ENCODE results near the gene SSBP2.

Gene SSBP2

DNA sequence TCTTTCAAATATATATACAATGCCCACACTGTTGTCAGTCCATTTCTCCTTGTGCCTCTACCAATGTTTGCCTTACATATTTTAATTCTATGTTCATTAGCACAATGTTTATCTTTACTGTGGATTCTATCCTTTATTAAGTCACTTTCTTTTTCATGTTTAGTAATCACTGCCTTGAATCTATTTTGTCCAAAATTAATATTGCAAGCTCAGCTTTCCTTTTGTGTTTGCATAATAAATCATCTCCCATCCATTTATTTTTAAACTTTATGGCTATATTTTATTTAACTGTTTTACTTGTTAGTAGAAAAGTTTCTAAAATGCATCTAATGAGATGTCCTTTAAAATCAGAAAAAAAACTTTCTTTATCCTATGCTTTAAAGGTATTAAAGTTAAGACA lies 230.1 kb downstream of the SSBP2 start:
- Mint-ChIP-seq H3K27me3 (ENCODE audit: low read depth, poor library complexity) (no peaks in the 10 kb centered on the region), H3K4me3 (no peak overlapping the region), H3K36me3 (ENCODE audit: low read depth) (no peaks in the 10 kb centered on the region), H3K4me1 (peaks cover 4% of the 10 kb centered on the region), H3K27ac (no peak overlapping the region), H3K9me3 (no peaks in the 10 kb centered on the region)
- no peak for TF ChIP-seq CTCF (IDR thresholded peaks at IDR 0.05)
- DNase-seq: no peak

DNA sequence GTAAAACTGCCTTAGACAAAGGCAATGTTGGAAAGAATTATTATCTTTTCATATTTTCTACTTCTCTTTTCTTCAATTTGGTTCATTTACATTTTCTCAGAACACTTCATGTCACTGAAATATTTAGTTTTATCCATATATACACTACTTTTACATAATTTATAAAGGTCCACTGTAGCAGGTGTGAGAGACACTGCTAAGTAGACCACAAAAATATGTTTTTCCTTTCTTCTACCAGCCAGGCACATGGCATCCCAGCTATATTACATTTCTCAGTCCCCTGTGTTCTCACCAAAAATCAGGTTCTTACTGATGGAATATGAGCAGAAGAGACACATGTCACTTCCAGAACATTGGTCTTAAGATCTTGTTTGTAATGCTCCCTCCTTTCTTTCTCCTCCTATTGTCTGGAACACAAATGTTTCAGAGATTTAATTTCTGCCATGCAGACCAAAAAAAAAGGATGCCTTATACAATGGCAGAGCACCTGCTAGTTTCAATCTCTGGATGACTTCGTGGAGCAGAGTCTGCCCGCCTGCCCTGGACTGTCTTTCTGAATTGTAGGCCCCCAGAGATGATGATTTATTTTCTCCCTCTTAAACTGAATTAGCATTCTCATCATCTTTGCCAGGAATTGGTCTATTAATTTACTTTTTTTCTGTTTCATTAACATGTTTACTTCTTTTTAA lies 231.5 kb downstream of the SSBP2 start:
- peaks cover under 1% of the 10 kb centered on the region for H3K4me1 Mint-ChIP-seq
- H3K4me3 Mint-ChIP-seq: no peak overlapping the region
- no peaks in the 10 kb centered on the region for H3K27me3 Mint-ChIP-seq (ENCODE audit: low read depth, poor library complexity)
- no peaks in the 10 kb centered on the region for H3K9me3 Mint-ChIP-seq
- no peak overlapping the region for H3K27ac Mint-ChIP-seq
- no peaks in the 10 kb centered on the region for H3K36me3 Mint-ChIP-seq (ENCODE audit: low read depth)
- no peak for DNase-seq
- TF ChIP-seq CTCF (IDR thresholded peaks at IDR 0.05): no peak

GRCh38 chr5:81517462-81517861 lies 233.4 kb downstream of the SSBP2 start:
- H3K27me3 Mint-ChIP-seq (ENCODE audit: low read depth, poor library complexity): no peaks in the 10 kb centered on the region
- no peaks in the 10 kb centered on the region for H3K9me3 Mint-ChIP-seq
- H3K4me1 Mint-ChIP-seq: no peaks in the 10 kb centered on the region
- no peak for TF ChIP-seq CTCF (IDR thresholded peaks at IDR 0.05)
- no peak for DNase-seq
- H3K4me3 Mint-ChIP-seq: no peak overlapping the region
- no peak overlapping the region for H3K27ac Mint-ChIP-seq
- peaks cover 6% of the 10 kb centered on the region for H3K36me3 Mint-ChIP-seq (ENCODE audit: low read depth)

- H3K9me3 Mint-ChIP-seq: no peaks in the 10 kb centered on the region
- H3K4me1 Mint-ChIP-seq: no peaks in the 10 kb centered on the region
- H3K36me3 Mint-ChIP-seq (ENCODE audit: low read depth): peaks cover 8% of the 10 kb centered on the region
- no peak for DNase-seq
- H3K4me3 Mint-ChIP-seq: no peak overlapping the region
- no peak overlapping the region for H3K27ac Mint-ChIP-seq
- no peak for TF ChIP-seq CTCF (IDR thresholded peaks at IDR 0.05)
- H3K27me3 Mint-ChIP-seq (ENCODE audit: low read depth, poor library complexity): no peaks in the 10 kb centered on the region
These were observed 234.8 kb downstream of the SSBP2 start for GRCh38 chr5:81516091-81516490.

- Mint-ChIP-seq H3K36me3 (ENCODE audit: low read depth) (peaks cover 13% of the 10 kb centered on the region), H3K9me3 (no peaks in the 10 kb centered on the region), H3K27me3 (ENCODE audit: low read depth, poor library complexity) (no peaks in the 10 kb centered on the region), H3K27ac (no peak overlapping the region), H3K4me1 (no peaks in the 10 kb centered on the region), H3K4me3 (no peak overlapping the region)
- TF ChIP-seq CTCF (IDR thresholded peaks at IDR 0.05): no peak
- no peak for DNase-seq
These were observed 236.9 kb downstream of the SSBP2 start for GRCh38 chr5:81513982-81514381.

- DNase-seq: no peak
- Mint-ChIP-seq H3K27me3 (ENCODE audit: low read depth, poor library complexity) (no peaks in the 10 kb centered on the region), H3K27ac (no peak overlapping the region), H3K4me3 (no peak overlapping the region), H3K9me3 (no peaks in the 10 kb centered on the region), H3K36me3 (ENCODE audit: low read depth) (peaks cover 13% of the 10 kb centered on the region), H3K4me1 (peaks cover under 1% of the 10 kb centered on the region)
- TF ChIP-seq CTCF (IDR thresholded peaks at IDR 0.05): no peak
These were observed 237.4 kb downstream of the SSBP2 start for GRCh38 chr5:81513473-81513872.

Data from nephron progenitor cell (in vitro differentiated cells).